Lower leg skin (tissue), 4 donors: ENCODE measurements around the gene SLIT3. TPM values are rescaled to one million over a fixed set of nuclear protein-coding genes. Genes with fewer than 3 reads are reported as not detected.

Source experiments
- DNase-seq, 2 donors: peaks; one replicate each; pipeline ENCODE4 v3.0.0-alpha.2; 2019; ENCODE audit warnings: low spot score in 2 of 2
- H3K4me3 ChIP-seq: fragments of 200-600 bp; sonication (generic); 2 replicates; pipeline ENCODE4 v1.5.1; 2017; ENCODE audit warnings: mild to moderate bottlenecking, low read depth; ENCODE audit not compliant: poor library complexity, severe bottlenecking
- POLR2A ChIP-seq, 2 donors: fragments of 450-650 bp; IDR thresholded peaks; one replicate each; pipeline ENCODE4 v1.6.1; 2016 to 2017; ENCODE audit warnings: antibody characterized with exemption in 2 of 2, mild to moderate bottlenecking in 1 of 2, moderate library complexity in 1 of 2
- WGBS, 2 donors: methylation state at CpG; one replicate each; pipeline ENCODE4 v1.1.5; 2018; 5-methylcytosine and 5-hydroxymethylcytosine counted together
- intact Hi-C: fragments of 100-400 bp; cut with DNase I; formaldehyde crosslinking; loops from one replicate; pipeline ENCODE4 v1.15.0; 2023; ENCODE audit warnings: low total_unique reads
- total RNA-seq, 4 donors: library from RNA; depleted of rRNA; stranded (reverse); fragments of >200 nt; gene quantifications; one replicate each; pipeline ENCODE4 v1.1.0, GENCODE V29; 2016
- TF ChIP-seq, protein P1 (sequence below), 3 donors: fragments of 450-650 bp; IDR thresholded peaks; one replicate each; pipeline ENCODE4 v1.5.1; 2016; ENCODE audit warnings: antibody characterized with exemption in 3 of 3, mild to moderate bottlenecking in 3 of 3, moderate library complexity in 2 of 3

Gene SLIT3
- total RNA-seq, 4 donors from 2014 or later, result 12.4 to 66.0 (median 22.8) TPM

DNA sequence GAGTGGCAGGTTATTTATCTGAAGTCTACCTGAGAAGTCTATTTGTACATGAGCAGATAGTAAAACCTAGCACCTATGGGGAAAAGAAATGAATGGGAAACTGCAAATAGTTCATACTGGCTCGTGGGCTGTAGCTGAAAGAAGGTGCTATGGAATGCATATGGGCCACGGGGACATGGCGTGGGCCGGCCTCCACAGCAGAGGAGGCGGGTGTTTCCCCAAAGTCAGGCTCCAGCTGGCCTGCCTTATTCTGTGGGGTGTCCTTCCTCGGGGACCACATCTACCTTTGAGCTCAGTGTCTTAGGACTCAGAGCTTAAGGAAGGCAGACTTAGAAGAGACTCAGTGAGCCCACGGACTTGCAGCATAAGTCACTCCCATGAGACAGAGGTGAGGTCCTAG, 371.3 kb downstream of the SLIT3 start:
- whole genome bisulfite sequencing, 2 donors, result 80 to 81% methylated on average over 7 of the region's 7 CpGs
- DNase-seq, result no peak
- TF ChIP-seq, protein P1, sequence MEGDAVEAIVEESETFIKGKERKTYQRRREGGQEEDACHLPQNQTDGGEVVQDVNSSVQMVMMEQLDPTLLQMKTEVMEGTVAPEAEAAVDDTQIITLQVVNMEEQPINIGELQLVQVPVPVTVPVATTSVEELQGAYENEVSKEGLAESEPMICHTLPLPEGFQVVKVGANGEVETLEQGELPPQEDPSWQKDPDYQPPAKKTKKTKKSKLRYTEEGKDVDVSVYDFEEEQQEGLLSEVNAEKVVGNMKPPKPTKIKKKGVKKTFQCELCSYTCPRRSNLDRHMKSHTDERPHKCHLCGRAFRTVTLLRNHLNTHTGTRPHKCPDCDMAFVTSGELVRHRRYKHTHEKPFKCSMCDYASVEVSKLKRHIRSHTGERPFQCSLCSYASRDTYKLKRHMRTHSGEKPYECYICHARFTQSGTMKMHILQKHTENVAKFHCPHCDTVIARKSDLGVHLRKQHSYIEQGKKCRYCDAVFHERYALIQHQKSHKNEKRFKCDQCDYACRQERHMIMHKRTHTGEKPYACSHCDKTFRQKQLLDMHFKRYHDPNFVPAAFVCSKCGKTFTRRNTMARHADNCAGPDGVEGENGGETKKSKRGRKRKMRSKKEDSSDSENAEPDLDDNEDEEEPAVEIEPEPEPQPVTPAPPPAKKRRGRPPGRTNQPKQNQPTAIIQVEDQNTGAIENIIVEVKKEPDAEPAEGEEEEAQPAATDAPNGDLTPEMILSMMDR (IDR thresholded peaks at IDR 0.05), result no peak
- no peak for TF ChIP-seq POLR2A (IDR thresholded peaks at IDR 0.05)
- H3K4me3 ChIP-seq, result no peak overlapping the region
- intact Hi-C loops, result no loop called here

DNA sequence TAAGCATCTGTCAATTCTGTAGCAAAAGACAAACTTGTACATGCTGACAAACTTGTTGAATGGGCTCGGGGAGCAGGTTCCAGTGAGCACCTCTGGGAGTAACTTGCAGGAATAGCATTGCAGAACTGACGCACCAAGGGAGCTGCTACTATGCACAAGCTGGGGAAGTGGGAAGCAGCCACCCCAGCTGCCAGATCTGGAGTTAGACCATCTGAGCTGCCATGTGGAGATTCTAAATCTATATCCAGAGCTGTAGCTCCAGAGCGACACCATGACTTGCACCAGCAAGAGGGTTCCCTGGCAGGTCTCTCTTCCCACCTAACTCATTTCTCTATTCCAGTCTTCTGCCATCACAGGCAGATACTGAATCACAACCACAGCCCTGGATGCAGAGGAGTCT, 375.8 kb downstream of the SLIT3 start:
- 80 to 82% methylated on average over 3 of the region's 3 CpGs for WGBS, 2 donors
- intact Hi-C loops, result no loop called here
- TF ChIP-seq, protein P1 (IDR thresholded peaks at IDR 0.05), result no peak
- no peak for TF ChIP-seq POLR2A (IDR thresholded peaks at IDR 0.05)
- H3K4me3 ChIP-seq, result no peak overlapping the region
- no peak for DNase-seq

DNA sequence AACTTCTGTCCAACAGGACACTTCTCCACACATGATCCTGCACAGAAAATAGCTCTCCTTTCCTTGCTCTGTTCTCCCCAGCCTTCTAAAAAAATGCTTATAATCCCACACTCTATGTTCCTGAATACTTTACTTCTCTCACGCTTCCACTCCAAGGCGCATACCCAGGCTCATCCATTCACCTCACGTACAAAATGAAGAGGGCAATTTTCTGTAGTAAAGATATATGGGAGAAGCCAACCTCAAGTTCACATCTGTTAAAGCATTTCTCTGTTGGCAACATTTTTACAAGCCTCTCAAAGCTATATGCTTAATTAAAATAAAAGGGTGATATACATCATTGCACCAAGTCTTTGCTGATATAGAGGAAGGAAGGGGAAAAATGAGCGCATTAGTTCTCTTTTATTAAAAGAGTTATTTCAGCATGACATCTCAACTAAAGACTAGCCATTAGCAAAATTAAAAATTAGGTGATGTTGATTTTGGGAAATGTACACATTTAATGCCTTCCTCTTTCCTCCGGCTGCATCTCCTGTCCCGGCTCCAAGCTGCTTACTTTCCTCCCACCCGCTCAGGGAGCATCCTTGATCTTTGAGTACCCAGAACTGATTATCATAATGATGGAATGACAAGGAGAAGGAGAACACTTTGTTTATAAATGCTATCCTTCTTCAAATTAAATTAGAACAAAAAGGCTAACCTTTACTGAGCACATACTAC, 379.6 kb downstream of the SLIT3 start:
- TF ChIP-seq, protein P1 (IDR thresholded peaks at IDR 0.05), result no peak
- no peak for TF ChIP-seq POLR2A (IDR thresholded peaks at IDR 0.05)
- 92 to 93% methylated on average over 7 of the region's 7 CpGs for WGBS, 2 donors
- H3K4me3 ChIP-seq, result no peak overlapping the region
- intact Hi-C loops, result no loop called here
- DNase-seq, result no peak

DNA sequence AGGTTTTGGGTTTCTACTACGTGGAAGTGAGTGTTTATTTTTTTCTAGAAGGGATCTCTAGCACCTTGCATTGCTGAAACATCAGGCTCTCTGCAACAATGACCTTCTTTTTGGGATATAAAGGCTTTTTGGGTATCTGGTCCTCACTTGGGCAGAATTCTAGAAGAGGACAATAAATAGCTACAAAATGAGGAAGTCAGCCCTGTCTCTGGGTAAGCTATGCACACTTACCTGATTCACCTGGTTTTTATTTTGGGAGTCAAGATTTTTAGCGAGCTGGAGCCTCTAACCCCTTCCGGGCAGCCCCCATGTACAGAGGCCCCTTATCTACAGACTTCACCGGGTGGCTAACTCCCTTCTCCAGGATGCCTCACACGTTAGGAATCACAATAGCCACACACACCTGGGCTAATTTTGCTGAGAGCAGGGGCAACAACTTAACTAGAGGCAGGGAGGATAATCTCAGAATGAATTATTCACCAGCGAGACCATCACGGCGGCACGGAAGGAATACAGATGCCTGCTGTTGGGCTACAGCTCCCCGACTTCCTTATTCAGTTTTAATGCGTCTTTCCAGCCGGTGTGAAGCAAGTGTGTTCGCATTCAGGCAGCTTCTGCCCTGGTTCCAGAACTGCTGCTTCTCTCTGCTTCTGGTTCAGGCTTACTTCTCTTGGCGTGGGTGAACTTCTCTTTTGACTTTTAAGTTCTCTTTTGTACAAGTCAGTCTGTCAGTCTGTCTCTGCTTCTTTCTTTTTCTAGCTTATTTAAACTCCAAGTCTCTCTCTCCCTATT, 380.7 kb downstream of the SLIT3 start:
- 69 to 71% methylated on average over 14 of the region's 14 CpGs for WGBS, 2 donors

DNA sequence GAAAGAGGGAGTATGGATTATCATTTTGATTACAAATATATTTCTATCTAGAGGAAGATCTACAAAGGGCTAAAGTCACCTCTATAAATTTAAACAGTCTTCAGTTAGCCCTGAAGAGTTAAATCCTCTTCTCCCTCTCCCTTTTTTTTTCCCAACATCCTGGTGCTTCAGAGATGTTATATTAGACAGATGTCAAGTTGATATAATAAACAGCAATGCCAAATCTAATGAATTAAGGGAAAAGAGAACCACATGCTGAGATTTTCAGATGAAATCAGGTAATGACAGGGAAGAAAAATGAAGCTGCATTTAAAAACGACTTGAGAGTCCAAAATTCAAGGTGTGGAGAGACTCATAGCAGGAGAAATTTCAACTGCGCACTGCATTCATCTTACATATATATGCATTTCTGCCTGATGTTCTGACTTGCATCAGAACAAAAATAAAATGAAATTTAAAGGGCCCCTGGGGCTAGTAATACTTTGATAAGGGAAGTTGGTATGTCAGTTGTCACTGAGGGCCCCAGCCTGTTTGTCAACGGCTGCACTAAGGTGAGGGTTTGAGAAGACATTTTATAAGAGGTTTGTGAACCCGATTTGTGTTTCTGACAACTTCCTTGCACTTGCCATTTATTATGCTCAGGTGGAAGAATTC, 382.9 kb downstream of the SLIT3 start:
- WGBS, 2 donors, result 45 to 49% methylated on average over 4 of the region's 4 CpGs
- intact Hi-C loops, result no loop called here
- no peak for DNase-seq
- H3K4me3 ChIP-seq, result no peak overlapping the region
- no peak for TF ChIP-seq POLR2A (IDR thresholded peaks at IDR 0.05)
- TF ChIP-seq, protein P1 (IDR thresholded peaks at IDR 0.05), result no peak

More for the DNA sequence above, 380.7 kb downstream of the SLIT3 start:
- intact Hi-C loops, result no loop called here
- no peak for TF ChIP-seq POLR2A (IDR thresholded peaks at IDR 0.05)
- TF ChIP-seq, protein P1 (IDR thresholded peaks at IDR 0.05), result no peak
- DNase-seq, result no peak
- H3K4me3 ChIP-seq, result no peak overlapping the region
